HCT116 (cell line): ENCODE measurements around the gene EML1. TPM values are rescaled to one million over a fixed set of nuclear protein-coding genes. Genes with fewer than 3 reads are reported as not detected.

Experiments used
- ATAC-seq: fragments of 200-7000 bp; cut with Tn5 transposase; 2 replicates; pipeline ENCODE4 v1.9.1; 2020; ENCODE audit warnings: mild to moderate bottlenecking, moderate library complexity
- BruUV-seq: library from RNA; stranded (reverse); fragments of 400-500 nt; replicated peaks from 2 replicates; lab custom pipeline; 2021; lab: Mats Ljungman, UMichigan
- CTCF ChIA-PET: fragments of 300-600 bp; sonication (Branson Sonifier 250); formaldehyde crosslinking; loops from one replicate; lab custom pipeline; 2021; ENCODE audit warnings: antibody characterized with exemption; lab: Charles Lee
- POLR2A ChIA-PET: fragments of 300-600, 350-600 bp; sonication (Branson Sonifier 250); formaldehyde crosslinking; loops from one replicate; lab custom pipeline; 2021; ENCODE audit warnings: antibody characterized with exemption; lab: Charles Lee
- RAD21 ChIA-PET, 2 experiments: fragments of 300-600 bp; sonication (Branson Sonifier 250); formaldehyde crosslinking; loops; one replicate each; lab custom pipeline; 2023; ENCODE audit warnings: low total read pairs in 2 of 2; ENCODE audit not compliant: uncharacterized antibody in 2 of 2, unreplicated experiment in 2 of 2, low non-redundant PET in 1 of 2; lab: Charles Lee
- DNase-seq: peaks from one replicate; pipeline ENCODE4 v3.0.0-alpha.2; 2010; ENCODE audit warnings: low read depth, low spot score
- H2AFZ ChIP-seq: fragments of 200-600 bp; shearing (Covaris generic), sonication (generic); 2 replicates; pipeline ENCODE4 v1.6.1; 2017; ENCODE audit warnings: low read depth, mixed run types, mixed read lengths, antibody characterized with exemption, low read length; ENCODE audit not compliant: poor library complexity, severe bottlenecking
- H3K27ac ChIP-seq: 2 replicates; pipeline ENCODE4 v1.5.1; 2012; ENCODE audit warnings: low read depth, low read length
- H3K27me3 ChIP-seq: fragments of 200-600 bp; sonication (generic); 2 replicates; pipeline ENCODE4 v1.6.1; 2016; ENCODE audit warnings: mixed run types, low read length, mixed read lengths; ENCODE audit not compliant: insufficient read depth
- H3K36me3 ChIP-seq, 2 experiments: fragments of 200-500 bp in 1 of 2; fragments of 200-600 bp in 1 of 2; sonication (Bioruptor generic) in 1 of 2; sonication (generic) in 1 of 2; 2 replicates each; pipeline versions ENCODE4 v1.5.1 to v1.6.1; 2014 to 2016; ENCODE audit warnings: low read length in 2 of 2, inconsistent platforms in 1 of 2, mixed read lengths in 1 of 2, mixed run types in 1 of 2; ENCODE audit not compliant: insufficient read depth in 2 of 2, control insufficient read depth in 1 of 2
- H3K4me1 ChIP-seq, 2 experiments: fragments of 200-600 bp in 1 of 2; sonication (generic) in 1 of 2; 2 replicates each; pipeline versions ENCODE4 v1.5.1 to v1.6.1; 2012 to 2017; ENCODE audit warnings: low read length in 2 of 2, inconsistent platforms in 1 of 2, mild to moderate bottlenecking in 1 of 2, mixed read lengths in 1 of 2, mixed run types in 1 of 2, moderate library complexity in 1 of 2; ENCODE audit not compliant: insufficient read depth in 2 of 2, control insufficient read depth in 1 of 2
- H3K4me2 ChIP-seq: fragments of 200-600 bp; sonication (generic); 2 replicates; pipeline ENCODE4 v1.6.1; 2017; ENCODE audit warnings: mixed run types, low read length, mixed read lengths
- H3K4me3 ChIP-seq, 2 experiments: fragments of 200-600 bp in 1 of 2; sonication (generic) in 1 of 2; replicated peaks in 1 of 2; 2 replicates each; pipeline ENCODE4 v1.5.1; 2011 to 2016; ENCODE audit warnings: low read length in 2 of 2, control low read depth in 1 of 2, low read depth in 1 of 2, mild to moderate bottlenecking in 1 of 2, mixed read lengths in 1 of 2, mixed run types in 1 of 2
- H3K79me2 ChIP-seq: fragments of 200-600 bp; sonication (generic); 2 replicates; pipeline ENCODE4 v1.6.1; 2017; ENCODE audit warnings: mild to moderate bottlenecking, mixed run types, low read length, moderate library complexity, mixed read lengths; ENCODE audit not compliant: insufficient read depth
- H3K9ac ChIP-seq: fragments of 200-600 bp; sonication (generic); 2 replicates; pipeline ENCODE4 v1.6.1; 2016; ENCODE audit warnings: low read length, mixed read lengths
- H3K9me2 ChIP-seq: fragments of 200-600 bp; sonication (generic), shearing (Covaris generic); 2 replicates; pipeline ENCODE4 v1.6.1; 2017; ENCODE audit warnings: mixed run types, mild to moderate bottlenecking, moderate library complexity; ENCODE audit not compliant: insufficient read depth
- H3K9me3 ChIP-seq, 2 experiments: fragments of 200-500 bp in 1 of 2; fragments of 200-600 bp in 1 of 2; sonication (Bioruptor generic) in 1 of 2; sonication (generic) in 1 of 2; 2 replicates each; pipeline ENCODE4 v1.6.1; 2014 to 2017; ENCODE audit warnings: low read length in 2 of 2, mixed read lengths in 2 of 2, inconsistent platforms in 1 of 2, low read depth in 1 of 2, mild to moderate bottlenecking in 1 of 2, mixed run types in 1 of 2, moderate library complexity in 1 of 2; ENCODE audit not compliant: control insufficient read depth in 1 of 2, insufficient read depth in 1 of 2
- H4K20me1 ChIP-seq: fragments of 200-600 bp; sonication (generic), shearing (Covaris generic); 2 replicates; pipeline ENCODE4 v1.6.1; 2017; ENCODE audit warnings: mixed run types, mild to moderate bottlenecking, moderate library complexity; ENCODE audit not compliant: insufficient read depth
- ELF1 ChIP-seq: IDR thresholded peaks from 2 replicates; pipeline ENCODE4 v1.6.1; 2012; ENCODE audit warnings: low read depth, borderline replicate concordance
- JUND ChIP-seq: IDR thresholded peaks from 2 replicates; pipeline ENCODE4 v1.6.1; 2012
- POLR2A ChIP-seq: IDR thresholded peaks from 2 replicates; pipeline ENCODE4 v1.7.0; 2011; ENCODE audit warnings: borderline replicate concordance; ENCODE audit not compliant: insufficient read depth, insufficient read length; ENCODE audit errors: extremely low read depth
- RAD21 ChIP-seq: IDR thresholded peaks from 2 replicates; pipeline ENCODE4 v1.6.1; 2012; ENCODE audit warnings: low read depth, mild to moderate bottlenecking
- SIN3A ChIP-seq: IDR thresholded peaks from 2 replicates; pipeline ENCODE4 v1.6.1; 2012; ENCODE audit warnings: low read depth
- SRF ChIP-seq: IDR thresholded peaks from 2 replicates; pipeline ENCODE4 v1.6.1; 2012; ENCODE audit warnings: low read depth
- ZFX ChIP-seq: fragments of 450-650 bp; IDR thresholded peaks from 2 replicates; pipeline ENCODE4 v1.6.1; 2017
- intact Hi-C: fragments of 100-400 bp; cut with micrococcal nuclease; formaldehyde crosslinking; loops from 2 replicates; pipeline ENCODE4 v1.10.0; 2022
- total RNA-seq: library from RNA; stranded (reverse); gene quantifications from one replicate; pipeline ENCODE4 v1.2.1, GENCODE V29; 2021; ENCODE audit not compliant: unreplicated experiment
- TF ChIP-seq, protein P1 (sequence below): IDR thresholded peaks from 2 replicates; pipeline ENCODE4 v1.6.1; 2012
- TF ChIP-seq, protein P2 (sequence below), 3 experiments: fragments of 200-600 bp in 1 of 3; sonication (generic) in 1 of 3; IDR thresholded peaks in 2 of 3; conservative IDR thresholded peaks in 1 of 3; 2 replicates each; pipeline ENCODE4 v1.5.1; 2012 to 2017; ENCODE audit warnings: low read depth in 2 of 3, low read length in 2 of 3, antibody characterized with exemption in 1 of 3, borderline replicate concordance in 1 of 3, control low read depth in 1 of 3, mild to moderate bottlenecking in 1 of 3, mixed read lengths in 1 of 3, mixed run types in 1 of 3, moderate library complexity in 1 of 3; ENCODE audit not compliant: insufficient read depth in 1 of 3
- TF ChIP-seq, protein P3 (sequence below): IDR thresholded peaks from 2 replicates; pipeline ENCODE4 v1.6.1; 2012
- TF ChIP-seq, protein P4 (sequence below): IDR thresholded peaks from 2 replicates; pipeline ENCODE4 v1.6.1; 2011; ENCODE audit warnings: mild to moderate bottlenecking, low read length, moderate library complexity; ENCODE audit not compliant: insufficient replicate concordance; ENCODE audit errors: extremely low read depth

Gene EML1
- total RNA-seq, 1 experiment from 2014 or later = 7.4 TPM

DNA sequence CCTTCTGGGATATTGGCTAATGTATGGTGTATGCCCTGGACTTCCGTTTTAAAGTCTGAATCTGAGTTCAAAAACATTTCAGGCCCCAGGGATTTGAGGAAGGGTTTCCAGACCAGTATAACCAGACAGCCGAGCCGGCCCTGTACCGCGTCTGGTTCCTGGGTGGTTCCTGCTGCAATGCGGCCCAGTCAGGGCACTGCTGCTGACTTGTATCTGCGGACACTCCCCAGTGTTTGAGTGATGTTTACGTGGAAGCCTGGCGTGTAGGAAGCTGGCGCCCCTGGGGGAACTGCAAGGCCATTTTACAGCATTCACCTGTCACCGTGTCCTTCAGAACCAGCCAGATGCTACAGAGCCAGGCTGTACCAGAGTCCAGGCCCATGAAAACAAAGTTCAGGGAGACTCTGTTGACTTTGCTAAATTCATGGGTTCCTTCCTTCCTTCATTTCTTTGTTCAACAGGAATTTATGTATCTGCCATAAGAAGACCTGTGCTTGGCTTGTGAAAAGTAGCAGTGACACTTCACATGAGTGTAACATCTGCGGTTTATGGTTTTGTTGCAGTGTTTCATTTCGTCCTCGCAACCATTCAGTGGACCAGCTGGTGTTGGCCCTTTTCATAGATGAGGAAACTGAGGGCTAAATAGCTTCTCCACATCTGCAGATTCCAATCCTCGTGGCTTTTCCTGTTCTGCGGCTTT, 16.8 kb downstream of the EML1 start:
- CTCF ChIA-PET = no interaction called here

More for the DNA sequence above, 16.8 kb downstream of the EML1 start:
- H3K36me3 ChIP-seq = no peaks in the 10 kb centered on the region
- H3K4me3 ChIP-seq = no peak overlapping the region
- TF ChIP-seq JUND (no peak), SIN3A (no peak), ZFX (no peak), ELF1 (no peak), POLR2A (no peak), RAD21 (no peak), SRF (no peak)
- TF ChIP-seq, protein P1, sequence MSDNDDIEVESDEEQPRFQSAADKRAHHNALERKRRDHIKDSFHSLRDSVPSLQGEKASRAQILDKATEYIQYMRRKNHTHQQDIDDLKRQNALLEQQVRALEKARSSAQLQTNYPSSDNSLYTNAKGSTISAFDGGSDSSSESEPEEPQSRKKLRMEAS = no peak
- TF ChIP-seq, protein P2, sequence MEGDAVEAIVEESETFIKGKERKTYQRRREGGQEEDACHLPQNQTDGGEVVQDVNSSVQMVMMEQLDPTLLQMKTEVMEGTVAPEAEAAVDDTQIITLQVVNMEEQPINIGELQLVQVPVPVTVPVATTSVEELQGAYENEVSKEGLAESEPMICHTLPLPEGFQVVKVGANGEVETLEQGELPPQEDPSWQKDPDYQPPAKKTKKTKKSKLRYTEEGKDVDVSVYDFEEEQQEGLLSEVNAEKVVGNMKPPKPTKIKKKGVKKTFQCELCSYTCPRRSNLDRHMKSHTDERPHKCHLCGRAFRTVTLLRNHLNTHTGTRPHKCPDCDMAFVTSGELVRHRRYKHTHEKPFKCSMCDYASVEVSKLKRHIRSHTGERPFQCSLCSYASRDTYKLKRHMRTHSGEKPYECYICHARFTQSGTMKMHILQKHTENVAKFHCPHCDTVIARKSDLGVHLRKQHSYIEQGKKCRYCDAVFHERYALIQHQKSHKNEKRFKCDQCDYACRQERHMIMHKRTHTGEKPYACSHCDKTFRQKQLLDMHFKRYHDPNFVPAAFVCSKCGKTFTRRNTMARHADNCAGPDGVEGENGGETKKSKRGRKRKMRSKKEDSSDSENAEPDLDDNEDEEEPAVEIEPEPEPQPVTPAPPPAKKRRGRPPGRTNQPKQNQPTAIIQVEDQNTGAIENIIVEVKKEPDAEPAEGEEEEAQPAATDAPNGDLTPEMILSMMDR (IDR thresholded peaks at IDR 0.05 in 2 of 3, conservative IDR thresholded peaks at IDR 0.05 in 1 of 3; ENCODE audit: borderline replicate concordance in 1 of 3, insufficient read depth in 1 of 3, low read depth in 2 of 3, low read length in 2 of 3) = no peak
- TF ChIP-seq, protein P3, sequence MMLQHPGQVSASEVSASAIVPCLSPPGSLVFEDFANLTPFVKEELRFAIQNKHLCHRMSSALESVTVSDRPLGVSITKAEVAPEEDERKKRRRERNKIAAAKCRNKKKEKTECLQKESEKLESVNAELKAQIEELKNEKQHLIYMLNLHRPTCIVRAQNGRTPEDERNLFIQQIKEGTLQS = no peak
- TF ChIP-seq, protein P4, sequence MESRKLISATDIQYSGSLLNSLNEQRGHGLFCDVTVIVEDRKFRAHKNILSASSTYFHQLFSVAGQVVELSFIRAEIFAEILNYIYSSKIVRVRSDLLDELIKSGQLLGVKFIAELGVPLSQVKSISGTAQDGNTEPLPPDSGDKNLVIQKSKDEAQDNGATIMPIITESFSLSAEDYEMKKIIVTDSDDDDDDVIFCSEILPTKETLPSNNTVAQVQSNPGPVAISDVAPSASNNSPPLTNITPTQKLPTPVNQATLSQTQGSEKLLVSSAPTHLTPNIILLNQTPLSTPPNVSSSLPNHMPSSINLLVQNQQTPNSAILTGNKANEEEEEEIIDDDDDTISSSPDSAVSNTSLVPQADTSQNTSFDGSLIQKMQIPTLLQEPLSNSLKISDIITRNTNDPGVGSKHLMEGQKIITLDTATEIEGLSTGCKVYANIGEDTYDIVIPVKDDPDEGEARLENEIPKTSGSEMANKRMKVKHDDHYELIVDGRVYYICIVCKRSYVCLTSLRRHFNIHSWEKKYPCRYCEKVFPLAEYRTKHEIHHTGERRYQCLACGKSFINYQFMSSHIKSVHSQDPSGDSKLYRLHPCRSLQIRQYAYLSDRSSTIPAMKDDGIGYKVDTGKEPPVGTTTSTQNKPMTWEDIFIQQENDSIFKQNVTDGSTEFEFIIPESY = no peak
- no peak overlapping the region for H3K9ac ChIP-seq
- RAD21 ChIA-PET = no interaction called here
- DNase-seq (no peak), ATAC-seq (no peak)
- no peaks in the 10 kb centered on the region for H3K9me3 ChIP-seq
- H3K4me2 ChIP-seq = no peak overlapping the region
- intact Hi-C loops = no loop called here
- no peaks in the 10 kb centered on the region for H3K79me2 ChIP-seq
- no peak overlapping the region for H3K27ac ChIP-seq
- H3K9me2 ChIP-seq = no peaks in the 10 kb centered on the region
- BruUV-seq = no TSS peak
- no peaks in the 10 kb centered on the region for H4K20me1 ChIP-seq
- H3K4me1 ChIP-seq = no peaks in the 10 kb centered on the region
- POLR2A ChIA-PET = no interaction called here
- H3K27me3 ChIP-seq = peaks cover 9% of the 10 kb centered on the region; the same call in 1 of the 2 replicates
- H2AFZ ChIP-seq = no peak overlapping the region
